ENCODE data around the gene CES5A.
"Not testable (repeated sequence)": the region's sequence is repeated elsewhere in the genome, so short reads cannot be mapped to it uniquely, and the experiment has no call there.

The CES5A gene, protein sequence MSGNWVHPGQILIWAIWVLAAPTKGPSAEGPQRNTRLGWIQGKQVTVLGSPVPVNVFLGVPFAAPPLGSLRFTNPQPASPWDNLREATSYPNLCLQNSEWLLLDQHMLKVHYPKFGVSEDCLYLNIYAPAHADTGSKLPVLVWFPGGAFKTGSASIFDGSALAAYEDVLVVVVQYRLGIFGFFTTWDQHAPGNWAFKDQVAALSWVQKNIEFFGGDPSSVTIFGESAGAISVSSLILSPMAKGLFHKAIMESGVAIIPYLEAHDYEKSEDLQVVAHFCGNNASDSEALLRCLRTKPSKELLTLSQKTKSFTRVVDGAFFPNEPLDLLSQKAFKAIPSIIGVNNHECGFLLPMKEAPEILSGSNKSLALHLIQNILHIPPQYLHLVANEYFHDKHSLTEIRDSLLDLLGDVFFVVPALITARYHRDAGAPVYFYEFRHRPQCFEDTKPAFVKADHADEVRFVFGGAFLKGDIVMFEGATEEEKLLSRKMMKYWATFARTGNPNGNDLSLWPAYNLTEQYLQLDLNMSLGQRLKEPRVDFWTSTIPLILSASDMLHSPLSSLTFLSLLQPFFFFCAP

DNA sequence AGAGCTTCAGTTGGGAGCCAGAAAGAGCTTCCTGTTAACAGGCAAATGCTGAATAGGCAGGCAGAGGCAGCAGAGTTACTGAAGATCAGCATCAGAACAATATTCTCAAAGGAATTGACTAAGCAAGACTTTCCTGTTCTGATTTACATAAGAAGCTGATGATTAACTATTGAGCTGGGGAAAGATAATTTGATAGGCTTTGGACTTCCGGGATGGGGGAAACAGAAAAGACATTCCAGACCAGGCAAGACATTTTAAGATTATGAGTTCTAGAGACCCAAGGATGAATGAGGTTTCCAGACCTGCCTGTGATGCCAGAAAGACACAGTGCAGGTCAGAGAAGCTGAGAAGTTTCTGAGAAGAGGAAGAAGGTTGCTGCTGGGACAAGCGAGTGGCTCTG, at the start of gene CES5A:
Gene CES5A (minus strand): TSS at position 101 of the 400 bp plus-strand sequence. CDS start 152 bp downstream, outside the sequence.
- no peak for DNase-seq

DNA sequence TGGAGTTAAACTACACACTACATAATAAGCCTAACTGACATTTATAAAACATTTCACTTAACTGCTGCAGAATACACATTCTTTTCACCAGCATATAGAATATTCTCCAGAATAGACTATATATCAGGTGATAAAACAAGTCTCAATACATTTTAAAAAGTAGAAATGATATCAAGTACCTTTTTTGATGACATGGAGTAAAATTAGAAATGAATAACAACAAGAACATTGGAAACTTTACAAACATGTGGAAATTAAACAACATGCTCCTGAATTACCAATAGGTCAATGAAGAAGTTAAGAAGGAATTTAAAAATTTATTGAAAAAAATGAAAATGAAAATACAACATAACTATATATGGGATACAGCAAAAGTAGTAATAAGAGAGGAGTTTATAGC, 47.5 kb upstream of the CES5A start:
- no peak for DNase-seq

DNA sequence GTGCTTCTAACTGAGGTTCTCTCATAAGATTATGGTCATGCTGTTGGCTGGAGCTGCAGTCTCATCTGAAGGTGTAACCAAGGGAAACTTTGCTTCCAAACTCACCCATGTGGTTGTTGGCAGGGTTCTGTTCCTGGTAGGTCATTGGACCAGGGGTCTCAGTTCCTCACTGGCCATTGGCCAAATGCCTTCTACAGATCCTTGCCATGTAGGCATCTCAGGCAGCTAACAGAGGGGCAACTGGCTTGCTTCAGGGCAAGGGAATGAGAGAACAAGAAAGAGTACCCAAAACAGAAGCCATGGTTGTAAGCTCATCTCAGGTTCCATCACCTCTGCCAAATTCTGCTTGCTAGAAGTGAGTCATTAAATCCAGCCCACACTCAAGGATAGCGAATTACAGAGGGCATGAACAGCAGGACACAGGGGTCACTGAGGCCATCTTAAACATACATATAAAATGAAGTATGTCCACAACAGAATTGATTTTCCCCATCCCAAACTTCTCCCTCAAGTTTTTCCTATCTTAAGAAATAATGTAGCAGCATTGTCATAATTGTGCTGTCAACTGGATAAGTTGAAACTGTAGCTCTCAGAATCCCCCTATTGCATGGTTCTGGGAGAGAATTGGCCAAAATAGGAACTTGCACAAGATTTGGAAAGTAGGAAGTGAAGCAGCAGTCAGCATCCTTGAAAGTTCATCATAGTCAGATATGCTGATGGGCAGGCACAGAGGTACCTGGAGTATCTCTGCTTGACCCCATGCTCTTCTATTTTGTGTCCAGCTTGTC, 42.4 kb upstream of the CES5A start:
- no peak for DNase-seq

DNA sequence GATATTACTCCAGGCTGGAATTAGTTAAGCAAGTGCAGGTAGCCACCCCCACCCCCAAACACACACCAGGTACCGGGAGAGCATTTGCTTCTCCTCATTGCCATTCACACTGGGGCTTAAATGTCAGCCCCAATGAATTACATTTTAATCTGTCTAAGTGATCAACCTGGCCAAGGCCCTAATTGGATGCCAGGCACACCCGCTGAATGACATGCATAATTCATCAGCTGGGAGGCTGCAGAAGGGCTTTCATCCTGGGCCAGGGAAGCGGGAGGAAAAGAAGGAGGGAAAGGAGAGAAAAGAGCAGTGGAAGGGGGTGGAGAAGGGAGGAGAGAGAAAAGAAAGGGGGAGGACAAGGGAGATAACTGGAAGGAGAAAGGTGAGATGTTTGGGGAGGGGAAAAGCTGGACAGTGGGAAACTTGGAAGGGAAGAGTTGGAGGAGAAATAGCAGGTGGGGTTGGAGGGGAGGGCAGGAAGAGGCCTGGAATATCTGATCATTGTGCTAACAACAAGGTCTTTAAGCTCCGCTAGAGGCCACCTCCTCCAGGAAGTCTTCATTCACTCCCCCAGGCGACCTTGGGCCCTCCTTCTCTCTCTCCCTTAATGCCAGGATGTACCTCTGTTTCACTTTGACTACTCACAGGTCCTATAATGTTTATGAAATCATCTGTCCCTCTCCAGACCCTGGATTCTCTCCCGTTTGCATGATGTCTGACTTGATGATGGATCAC, 40.1 kb upstream of the CES5A start:
- no peak for DNase-seq

DNA sequence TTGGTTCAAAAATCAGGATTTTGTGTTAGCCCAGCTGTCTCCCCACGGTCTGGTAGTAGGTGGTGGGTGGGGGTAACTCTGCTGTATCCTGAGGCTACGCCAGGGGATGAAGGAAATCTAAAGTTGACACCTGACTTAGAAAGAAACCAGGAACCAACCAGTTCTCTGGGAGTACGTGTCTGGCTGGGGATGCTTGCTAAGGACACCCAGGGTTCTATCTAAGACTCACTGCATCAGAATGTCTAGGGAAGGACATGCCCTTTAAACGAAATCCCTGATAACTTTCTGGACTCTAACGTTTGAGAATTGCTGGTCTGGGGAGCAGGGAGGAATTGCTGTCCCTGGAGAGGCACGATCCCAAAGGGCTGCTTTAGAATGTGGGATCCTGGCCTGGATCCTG, 39.2 kb upstream of the CES5A start:
- no peak for DNase-seq

DNA sequence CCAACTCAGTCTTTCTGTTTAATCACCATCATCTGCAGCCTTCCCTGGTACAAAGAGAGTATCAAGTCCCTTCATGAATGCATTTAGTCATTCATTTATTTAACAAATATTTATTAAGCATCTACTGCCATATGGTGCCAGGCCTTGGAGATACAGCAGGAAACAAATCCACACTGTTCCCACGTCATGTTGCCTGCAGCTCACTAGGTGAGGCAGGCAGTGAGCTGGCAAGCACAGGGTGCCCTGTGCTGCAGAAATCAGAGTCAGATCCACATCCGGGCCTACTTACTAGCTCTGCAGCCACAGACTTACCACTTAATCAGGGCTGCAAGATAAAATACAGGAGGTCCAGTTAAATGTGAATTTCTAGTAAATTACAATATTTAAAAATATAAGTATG, 38.5 kb upstream of the CES5A start:
- DNase-seq = no peak

DNA sequence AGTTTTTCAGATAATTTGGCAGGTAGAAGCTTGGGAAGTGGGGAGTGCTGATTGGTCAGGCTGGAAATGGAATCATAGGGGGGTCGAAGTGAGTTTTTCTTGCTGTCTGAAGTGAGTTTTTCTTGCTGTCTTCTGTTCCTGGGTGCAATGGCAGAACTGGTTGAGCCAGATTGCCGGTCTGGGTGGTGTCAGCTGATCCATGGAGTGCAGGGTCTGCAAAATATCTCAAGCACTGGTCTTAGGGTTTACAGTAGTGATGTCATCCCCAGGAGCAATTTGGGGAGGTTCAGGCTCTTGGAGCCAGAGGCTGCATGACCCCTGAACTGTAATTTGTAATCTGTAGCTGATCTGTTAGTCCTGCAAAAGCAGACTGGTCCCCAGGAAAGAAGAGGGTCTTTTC, 37.9 kb upstream of the CES5A start:
- DNase-seq = not testable (repeated sequence)

DNA sequence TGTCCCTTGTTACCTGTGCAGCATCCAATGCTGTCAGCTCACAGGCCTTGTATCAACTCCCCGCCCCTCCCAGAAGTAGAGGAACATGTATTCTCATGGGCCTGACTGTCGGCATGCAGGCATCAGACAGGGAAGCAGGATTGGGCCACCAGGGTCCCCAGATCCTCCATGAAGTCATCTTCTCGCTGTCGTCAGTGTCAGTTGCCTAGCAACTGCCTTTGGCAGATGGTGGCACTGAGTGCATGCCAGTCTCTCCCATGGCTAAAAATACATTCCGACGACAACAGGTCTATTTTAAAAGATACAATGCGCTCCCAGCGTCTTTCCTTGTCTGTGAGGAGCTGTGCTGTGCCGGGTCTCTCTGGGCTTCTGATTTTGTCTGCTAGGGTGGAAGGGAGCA, 36.8 kb upstream of the CES5A start:
- DNase-seq = no peak

DNA sequence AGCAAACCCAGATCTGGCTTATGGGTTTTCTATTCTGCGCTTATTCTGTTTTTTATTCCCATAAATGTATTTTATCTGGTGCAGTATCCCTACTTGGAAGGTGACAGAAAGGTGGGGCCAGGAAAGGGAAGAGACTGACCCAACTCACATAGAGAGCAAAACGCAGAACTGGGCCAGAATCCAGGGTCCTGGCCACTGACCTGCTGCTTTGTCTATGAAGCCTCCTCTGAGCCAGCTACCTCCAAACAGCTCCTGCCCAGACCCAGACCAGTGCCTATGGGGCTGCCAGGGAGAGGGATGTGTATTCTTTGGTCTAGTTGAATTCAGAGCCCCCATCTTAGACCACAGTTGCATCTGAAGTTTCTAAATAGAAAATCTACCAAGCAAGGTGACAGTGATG, 36.4 kb upstream of the CES5A start:
- no peak for DNase-seq

DNA sequence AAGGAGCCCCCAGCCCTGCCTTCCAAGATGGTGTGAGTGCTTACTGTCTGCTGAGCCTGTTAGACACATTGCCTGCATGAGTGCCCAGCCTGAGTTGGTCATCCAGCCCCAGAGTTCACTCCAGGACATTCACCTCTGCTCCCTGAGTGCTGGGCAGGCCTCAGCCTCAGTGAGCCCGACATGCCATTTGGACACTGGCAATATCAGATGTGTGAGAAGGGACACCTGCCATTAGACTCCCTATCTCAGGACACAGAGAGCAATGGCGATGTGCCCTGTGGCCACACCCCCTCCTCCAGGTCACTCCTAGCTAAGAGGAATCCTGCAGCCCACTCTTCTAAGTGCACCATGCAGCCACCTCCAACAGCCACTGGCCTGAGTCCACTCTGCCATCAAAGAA, 34.7 kb upstream of the CES5A start:
- no peak for DNase-seq

DNA sequence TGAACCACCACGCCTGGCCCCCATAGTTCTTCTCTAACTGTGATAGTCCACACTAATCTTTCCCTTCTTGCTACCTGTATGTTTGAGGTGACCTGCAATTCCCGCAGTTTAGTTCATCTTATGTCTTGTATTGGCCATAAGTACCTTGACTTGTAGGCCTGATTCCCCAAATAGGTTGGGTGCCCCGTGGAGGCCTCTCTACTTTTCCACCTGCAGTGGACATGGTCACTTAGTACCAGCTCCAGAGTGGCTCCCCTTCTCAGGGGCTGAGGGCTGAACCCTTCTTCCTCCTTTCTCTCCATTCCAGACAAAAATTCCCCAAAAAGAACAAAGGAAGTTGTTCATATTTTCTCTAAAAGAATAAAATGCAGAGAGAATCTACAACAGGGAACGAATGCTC, 33.5 kb upstream of the CES5A start:
- DNase-seq = no peak

DNA sequence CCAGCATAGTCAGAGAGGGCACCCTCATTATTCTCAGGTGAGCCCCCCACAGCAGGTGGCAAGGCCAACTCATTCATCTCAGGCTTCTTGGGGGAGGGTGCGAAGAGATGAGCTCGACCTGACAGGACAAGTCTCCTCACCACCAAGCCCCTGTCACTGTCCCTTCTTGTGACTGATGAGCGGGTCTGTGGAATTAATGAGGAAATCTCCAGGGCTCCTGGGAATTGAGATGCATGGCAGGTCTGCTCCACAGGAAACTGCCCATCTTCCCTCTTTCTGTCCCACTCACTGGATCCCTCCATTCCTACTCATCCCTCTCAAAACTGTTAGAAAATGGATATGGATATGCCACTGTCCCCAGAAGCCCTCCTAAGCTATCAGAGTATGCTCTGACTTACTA, 32.5 kb upstream of the CES5A start:
- DNase-seq = no peak

DNA sequence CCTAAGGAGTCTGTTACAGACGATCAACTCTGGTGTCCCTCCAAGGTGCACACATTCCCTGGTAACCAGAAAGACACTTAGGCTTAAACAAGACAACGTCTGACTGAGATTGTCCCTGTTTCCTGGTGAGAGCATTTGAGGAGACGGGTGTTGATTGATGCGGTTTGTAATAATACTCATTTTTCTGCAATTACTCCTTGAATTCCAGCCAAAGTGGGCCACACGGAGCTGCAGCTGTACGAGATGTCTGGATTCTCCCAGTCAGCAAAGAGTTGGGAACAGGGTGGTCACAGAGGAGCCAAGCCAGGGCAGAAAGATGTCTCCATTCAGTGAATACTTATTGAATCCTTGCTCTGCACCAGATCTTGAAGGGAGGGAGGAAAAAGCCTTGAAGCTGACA, 30.9 kb upstream of the CES5A start:
- DNase-seq = no peak

DNA sequence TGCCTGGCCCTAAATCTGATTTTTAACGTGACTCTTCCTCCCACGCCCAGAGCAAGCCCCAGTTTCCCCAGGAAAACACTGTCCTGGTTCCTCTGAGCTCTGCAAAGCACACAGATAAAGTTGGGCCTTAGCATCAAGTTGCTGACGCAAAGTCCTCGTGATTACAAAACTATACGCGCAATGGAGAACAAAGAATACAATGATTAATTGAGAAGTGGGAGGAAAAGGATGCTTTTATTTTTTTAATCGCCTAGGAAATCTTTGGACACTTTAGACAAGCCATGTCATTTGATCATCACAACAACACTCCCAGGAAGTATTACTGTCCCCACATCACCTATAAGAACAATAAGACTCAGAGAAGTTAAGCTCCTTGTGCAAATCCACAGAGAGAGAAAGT, 30.5 kb upstream of the CES5A start:
- DNase-seq = no peak

DNA sequence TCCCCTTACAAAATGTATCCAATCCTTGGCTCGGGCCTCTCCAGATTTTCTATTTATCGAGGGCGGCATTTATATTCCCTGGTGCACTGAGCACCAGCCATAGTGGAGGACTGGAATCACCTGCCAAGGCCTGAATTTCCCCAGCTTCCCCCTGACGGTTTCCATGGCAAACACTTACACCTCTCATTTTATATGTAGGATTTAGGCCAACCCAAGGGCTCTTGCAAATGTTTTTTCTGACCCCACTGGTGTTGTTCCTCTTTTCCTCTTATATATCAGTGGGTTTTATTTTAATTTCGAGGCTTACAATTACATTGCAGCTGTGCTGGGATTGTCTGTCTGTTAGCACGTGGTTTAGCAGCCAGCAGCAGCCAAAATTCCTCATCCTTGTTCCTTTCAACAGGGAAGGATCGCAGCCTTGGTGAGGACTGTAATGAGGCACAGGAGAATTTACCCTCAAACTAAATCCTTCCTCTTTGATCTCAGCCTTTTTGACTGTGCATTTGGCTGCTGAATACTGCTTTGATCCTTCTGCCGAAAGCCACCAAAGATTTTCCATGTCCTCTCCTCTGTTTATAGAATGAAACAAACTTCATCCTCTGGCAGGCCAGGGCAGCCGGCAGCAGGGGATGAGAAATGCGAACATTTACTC, 26.5 kb upstream of the CES5A start:
- DNase-seq = no peak

DNA sequence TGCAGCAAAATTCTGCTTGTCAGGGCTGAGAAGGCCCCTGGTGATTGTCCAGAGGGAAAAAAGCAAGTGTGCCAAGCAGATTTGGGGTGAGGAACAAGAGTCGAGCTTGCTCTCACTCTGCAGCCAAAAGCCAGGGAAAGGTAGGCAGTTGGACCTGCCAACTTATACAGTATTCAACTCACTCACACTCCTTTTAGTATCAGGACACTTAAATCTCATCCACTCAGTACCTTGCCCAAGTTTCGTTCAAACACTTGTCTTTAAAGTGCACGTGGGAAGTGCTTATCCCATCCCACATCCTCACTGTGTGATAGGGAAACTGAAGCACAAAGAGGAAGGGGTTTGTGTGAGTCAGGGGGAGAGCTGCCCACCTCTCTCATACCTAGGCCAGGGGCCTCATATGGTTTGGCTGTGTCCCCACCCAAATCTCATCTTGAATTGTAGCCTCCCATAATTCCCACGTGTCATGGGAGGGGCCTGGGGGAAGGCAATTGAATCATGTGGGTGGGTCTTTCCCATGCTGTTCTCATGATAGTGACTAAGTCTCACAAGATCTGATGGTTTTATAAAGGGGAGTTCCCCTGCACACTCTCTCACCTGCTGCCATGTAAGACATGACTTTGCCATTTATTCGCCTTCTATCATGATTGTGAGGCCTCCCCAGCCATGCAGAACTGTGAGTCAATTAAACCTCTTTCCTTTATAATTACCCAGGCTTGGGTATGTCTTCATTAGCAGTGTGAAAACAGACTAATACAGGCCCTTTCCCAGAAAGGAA, 25.6 kb upstream of the CES5A start:
- DNase-seq = no peak

DNA sequence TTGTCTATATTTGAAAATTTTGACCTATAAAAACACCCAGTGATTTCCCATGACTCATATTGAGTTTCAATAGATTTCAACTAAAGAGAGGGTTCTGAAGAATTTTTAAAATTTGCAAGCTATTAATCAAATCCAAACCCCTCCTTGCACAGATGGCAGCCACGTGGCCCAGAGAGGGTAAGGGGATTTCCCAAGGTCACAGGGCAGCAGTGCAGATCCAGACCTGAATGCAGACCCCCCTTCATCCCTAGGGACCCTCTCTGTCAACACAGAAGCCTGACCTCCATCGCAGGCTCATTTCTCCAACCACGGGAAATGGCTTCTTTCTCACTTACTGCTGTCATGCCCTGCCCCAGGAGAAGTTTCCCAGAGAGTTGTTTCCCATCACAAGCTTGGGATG, 24.7 kb upstream of the CES5A start:
- no peak for DNase-seq

DNA sequence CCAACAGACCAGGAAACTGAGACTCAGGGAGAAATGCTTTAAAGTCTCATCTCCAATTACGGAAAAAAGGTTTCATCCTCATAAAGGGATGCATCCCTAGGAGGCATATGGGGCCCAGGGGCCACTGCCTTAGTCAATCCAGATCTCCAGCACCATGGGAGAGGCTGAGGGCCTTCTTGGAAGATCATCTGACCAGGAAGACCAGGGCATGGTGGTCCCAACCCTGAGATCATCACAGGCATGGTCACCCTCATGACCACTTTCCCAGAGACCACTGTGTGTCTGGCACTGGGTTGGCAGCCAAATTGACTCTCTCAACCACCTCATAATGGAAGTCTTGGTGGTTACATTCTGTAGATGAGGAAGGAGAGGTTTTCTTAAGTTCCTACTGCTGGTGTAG, 23.4 kb upstream of the CES5A start:
- DNase-seq = no peak

DNA sequence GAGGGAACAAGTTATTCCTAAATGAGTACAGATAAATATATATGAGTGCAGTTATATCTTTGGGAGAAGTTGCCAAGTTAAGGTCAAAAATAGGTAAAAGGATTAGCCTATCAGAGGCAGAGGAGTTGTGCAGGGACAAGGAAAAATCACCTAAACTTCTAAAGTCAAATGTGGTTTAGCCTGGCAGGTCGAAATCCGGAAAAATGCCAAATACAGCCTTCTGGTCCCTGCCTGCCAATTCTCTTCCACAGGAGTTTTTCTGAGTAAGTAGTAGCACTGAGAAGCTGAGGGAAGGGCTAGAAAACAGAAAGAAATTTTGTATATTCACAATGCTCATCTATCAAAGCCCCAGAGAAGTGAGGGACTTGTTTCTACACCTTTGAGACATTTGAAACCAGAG, 17.6 kb upstream of the CES5A start:
- DNase-seq = no peak

DNA sequence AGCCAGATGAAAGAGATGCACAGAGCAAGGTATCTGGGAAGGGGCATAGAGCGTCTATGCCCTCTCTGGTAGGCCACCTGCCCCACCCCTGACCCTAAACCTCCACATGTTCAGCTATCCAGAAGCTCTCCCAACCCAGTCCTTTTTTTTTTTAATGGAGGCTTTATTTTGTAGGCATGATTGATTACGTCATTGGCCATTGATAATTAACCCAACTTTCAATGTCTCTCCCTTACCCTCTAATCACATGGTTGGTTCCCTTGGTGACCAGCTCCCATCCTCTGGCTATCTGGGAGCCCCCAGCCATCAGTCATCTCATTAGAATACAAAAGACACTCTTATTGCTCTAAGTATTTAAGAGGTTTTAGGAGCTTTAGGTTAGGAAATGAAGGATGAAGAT, 14.3 kb upstream of the CES5A start:
- no peak for DNase-seq

DNA sequence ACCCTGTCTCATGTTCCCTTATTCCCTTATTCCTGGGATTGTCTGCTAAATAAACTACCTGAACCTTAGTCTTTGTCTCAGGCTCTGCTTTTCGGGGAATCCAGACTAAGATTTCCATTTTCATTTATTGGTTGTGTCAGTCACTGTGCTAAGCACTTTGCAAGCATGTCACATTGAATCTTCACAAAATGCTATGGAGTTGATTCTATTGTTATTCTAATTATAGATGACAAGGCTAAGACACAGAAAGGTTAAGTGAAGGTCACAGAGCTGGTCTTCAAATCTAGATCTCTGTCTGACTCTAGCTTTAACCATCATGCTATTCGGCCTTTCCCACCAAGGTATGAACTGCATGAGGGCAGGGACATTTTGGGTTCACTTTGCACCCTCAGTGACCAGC, 13.4 kb upstream of the CES5A start:
- no peak for DNase-seq

DNA sequence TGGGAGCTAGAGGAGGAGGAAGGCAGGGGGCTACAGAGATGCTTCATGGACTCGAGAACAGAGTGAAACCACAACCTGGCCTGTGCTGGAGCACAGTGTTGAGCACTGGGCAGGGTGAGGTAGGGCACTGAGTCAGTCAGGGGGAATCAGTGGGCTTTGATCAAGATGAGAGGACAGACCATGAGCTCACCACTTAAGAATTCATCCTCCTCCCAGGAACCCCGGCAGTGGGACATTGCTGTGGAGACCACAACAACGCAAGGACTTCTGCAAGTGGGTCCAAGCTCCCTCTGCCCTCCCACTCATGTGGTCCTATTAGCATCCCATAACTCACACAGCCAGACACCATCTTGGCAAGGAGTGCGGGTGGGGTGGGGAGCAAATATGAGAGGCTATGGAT, 1.7 kb upstream of the CES5A start:
- no peak for DNase-seq
